GM19035 (cell line): ENCODE results near the gene IL1RN.

ENCODE experiments used
- ATAC-seq: cut with Tn5 transposase; IDR thresholded peaks from one replicate; pipeline ENCODE4 v1.9.1; 2021; ENCODE audit not compliant: unreplicated experiment

The IL1RN gene

DNA sequence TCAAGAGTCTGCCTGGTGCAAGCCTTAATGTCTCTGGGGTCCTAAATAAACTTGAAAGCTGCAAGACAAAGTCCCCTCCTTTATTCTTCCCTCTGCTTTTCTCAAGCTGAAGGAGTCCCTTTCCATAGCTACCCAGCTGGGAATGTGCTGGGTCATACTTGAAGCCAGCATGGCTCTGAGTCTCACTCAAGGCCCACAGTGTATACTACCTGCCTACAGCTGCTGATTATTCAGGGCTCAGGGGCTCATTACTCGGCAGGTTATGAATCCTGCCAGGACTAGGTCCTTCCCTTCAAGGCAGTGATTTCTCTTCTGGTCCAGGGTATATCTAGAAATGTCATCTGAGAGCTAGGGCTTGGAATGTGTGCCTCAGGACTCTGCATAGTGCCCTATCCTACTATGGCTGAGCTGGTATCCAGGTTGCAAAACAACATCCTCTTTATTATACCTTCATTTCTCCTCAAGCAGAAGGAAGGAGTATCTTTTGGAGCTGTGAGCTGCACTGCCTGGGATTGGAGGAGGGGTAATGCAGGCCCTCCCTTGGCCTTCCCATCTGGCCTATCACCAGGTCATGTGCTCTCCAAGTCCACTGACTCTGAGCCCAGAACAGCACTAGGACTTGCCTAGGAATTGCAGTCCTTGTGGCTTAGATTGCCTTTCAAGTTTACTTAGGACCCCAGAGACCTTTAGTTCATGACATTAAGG is 22.3 kb downstream of the IL1RN start:
- no peak for ATAC-seq

DNA sequence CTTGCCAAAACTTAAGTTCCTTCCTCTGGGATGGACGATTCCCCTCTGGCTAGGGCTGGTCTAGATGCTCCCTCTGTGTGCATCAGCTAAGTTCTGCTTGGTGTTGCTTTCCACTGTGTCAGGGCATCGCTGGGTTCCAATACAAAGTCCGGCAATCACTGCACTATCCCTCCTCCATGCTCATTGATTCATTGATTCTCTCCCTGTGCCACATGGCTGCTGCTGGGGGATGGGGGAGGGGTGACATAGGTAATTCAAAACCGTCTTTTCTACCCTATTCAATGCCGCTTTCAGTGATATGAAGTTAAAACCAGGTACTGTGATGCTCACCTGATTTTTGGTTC is 22.8 kb downstream of the IL1RN start:
- ATAC-seq: no peak

DNA sequence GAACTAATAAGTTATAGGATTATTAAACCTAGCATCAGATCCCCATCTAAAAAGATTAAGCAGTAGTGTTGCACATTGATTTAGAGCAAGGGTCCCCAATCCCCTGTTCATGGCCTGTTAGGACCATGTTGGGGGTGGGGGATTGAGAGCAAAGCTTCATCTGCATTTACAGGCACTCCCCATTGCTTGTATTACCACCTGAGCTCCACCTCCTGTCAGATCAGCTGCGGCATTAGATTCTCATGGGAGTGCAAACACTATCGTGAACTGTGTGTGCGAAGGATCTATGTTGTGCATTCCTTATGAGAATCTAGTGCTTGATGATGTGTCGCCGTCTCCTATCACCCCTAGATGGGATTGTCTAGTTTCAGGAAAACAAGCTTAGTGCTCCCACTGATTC is 27.9 kb downstream of the IL1RN start:
- ATAC-seq: no peak

GRCh38 chr2:113156278-113157117 is 29.1 kb downstream of the IL1RN start:
- ATAC-seq: no peak

GRCh38 chr2:113157118-113157896 is 29.9 kb downstream of the IL1RN start:
- no peak for ATAC-seq

- no peak for ATAC-seq
These were observed 30.7 kb downstream of the IL1RN start for GRCh38 chr2:113157897-113158753.

GRCh38 chr2:113158884-113159553 is 31.6 kb downstream of the IL1RN start:
- no peak for ATAC-seq

DNA sequence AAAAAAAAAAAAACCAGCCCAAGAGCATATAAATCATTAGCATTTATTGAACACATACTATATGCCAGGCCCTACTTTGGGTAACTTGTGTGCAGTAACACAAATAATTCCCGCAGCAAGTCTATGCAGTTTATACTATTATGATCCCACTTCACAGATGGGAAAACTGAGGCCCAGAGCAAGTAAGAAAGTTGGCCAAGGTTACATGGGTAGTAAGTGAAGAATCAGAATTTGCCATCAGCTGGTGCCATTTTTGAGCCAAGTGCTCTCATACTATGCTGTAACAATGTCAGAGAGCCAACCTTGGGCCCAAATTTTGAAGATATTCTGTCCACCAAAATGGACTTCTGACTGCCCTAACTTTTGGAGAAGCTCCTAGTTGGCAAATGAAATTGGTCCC is 32.9 kb downstream of the IL1RN start:
- no peak for ATAC-seq

- ATAC-seq: no peak
These were observed 33.6 kb downstream of the IL1RN start for GRCh38 chr2:113160962-113161361.

DNA sequence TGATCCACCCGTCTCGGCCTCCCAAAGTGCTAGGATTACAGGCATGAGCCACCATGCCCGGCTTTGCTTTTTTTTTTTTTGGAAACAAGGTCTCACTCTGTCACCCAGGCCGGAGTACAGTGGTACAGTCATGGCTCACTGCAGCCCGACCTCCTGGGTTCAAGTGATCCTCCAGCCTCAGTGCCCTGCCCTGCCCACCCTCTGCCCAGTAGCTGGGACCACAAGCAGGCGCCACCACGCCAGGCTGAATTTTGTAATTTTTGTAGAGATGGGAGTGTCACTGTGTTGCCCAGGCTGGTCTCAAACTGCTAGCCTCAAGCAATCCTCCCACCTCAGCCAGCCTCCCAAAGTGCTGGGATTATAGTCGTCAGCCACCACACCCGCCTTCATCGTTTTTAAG is 34.8 kb downstream of the IL1RN start:
- no peak for ATAC-seq

GRCh38 chr2:113162869-113163268 is 35.5 kb downstream of the IL1RN start:
- ATAC-seq: no peak

GRCh38 chr2:113164215-113164929 is 37.0 kb downstream of the IL1RN start:
- ATAC-seq: no peak

DNA sequence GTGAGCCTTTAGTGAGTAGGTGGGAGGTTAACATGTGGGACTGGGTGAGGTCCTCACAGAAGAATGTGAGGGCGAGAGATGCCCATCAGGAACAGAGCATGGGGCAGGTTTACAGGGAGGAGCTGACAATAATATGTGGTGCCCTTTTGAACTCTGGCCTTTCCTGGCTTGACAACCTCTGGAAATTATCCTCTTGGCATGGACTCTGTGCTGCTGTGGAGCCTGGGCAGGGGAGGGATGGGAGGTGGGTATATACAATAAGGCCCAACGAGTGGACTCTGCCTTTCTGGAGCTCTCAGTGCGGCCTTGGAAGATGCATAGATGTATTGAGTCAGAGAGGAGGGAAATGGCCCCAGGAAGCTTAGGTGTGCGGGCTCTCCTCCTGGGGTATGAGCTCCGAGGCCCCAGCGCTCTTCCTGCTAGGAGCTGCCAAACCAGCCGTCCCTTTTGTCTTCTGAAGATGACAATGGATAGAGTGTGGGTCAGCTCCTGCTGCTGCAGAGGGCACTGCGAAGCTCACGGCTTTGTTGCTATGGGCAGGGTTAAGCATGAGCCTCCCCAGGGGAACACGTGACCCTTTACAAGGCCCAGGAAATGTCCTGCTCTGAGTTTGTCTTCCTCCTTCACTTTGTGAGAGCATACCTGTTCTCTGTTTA is 37.7 kb downstream of the IL1RN start:
- no peak for ATAC-seq

DNA sequence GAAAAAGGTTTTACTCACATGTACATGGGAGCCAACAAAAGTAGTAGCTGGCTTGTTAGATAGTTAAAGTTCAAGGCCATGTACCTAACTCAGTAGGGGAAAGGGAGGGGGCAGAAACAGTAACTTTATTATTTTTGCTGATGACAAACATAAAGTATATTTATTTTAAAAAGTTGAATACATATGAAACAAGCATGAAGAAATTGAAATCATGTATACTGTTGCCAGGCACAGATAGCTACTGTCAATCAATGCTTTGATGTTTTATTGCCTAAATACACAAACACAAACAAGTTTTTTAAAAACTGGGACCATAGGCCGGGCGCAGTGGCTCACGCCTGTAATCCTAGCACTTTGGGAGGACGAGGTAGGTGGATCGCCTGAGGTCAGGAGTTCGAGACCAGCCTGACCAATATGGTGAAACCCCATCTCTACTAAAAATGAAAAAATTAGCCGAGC is 38.8 kb downstream of the IL1RN start:
- ATAC-seq: no peak

GRCh38 chr2:113167115-113167932 is 39.9 kb downstream of the IL1RN start:
- no peak for ATAC-seq

DNA sequence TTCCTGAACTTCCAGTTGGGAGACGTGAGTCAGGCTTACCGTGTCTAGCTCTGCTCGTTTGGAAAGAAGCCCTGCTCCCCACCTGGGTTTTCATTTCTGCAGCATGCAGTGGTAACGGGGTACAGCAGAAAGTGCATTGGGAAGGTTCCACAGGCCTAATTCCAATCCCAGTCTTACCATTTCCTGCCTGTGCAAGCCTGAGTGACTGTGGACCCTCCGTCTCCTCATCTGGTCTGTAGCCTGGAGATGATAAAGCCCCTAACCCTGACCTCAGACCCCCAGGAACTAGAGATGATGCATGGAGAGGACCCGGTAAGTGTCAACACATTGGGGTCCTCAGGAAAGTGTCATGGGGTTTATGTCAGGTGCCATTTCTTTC is 40.6 kb downstream of the IL1RN start:
- ATAC-seq: no peak

DNA sequence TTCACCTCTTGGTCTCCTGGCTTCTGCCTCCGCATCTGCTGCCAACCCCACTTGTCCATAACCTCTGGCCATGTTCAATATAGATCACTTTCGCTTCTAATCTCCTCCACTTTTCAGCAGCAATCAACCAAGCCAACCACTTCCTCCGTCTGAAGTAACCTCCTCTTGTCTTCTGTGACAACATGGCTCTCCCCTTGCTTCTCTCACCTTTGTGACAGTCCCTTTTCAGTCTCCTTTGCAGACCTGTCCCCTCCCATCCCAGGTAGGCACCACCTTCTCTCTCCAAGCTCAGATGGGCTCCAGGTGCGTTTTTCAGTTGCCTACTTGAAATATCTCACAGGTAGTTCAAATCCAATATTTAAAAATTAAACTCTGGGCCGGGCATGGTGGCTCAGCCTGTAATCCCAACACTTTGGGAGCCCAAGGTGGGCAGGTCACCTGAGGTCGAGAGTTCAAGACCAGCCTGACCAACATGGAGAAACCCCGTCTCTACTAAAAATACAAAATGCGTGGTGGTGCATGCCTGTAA is 41.7 kb downstream of the IL1RN start:
- ATAC-seq: no peak

DNA sequence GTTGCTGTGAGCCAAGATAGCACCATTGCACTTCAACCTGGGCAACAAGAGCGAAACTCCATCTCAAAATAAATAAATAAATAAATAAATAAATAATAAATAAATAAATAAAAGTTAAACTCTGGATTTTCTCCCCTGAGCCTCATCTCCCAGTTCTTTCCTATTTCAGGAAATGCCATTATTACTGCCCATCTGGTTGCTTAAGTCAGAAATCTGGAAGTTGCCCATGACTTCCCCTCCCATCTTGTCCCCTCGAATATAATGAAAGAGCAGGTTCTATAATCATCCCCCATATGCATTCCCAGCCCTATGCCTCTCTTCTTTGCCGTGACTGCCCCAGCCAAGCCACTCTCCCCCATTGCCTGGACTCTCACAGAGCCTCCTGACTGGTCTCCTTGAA is 42.2 kb downstream of the IL1RN start:
- no peak for ATAC-seq
